HepG2 (cell line): ENCODE results near the gene ALDH4A1. TPM values are rescaled to one million over a fixed set of nuclear protein-coding genes. Genes with fewer than 3 reads are reported as not detected.

ENCODE experiments used
- ATAC-seq: fragments of 200-7000 bp; cut with Tn5 transposase; 3 replicates; pipeline ENCODE4 v1.9.1; 2020; ENCODE audit warnings: mild to moderate bottlenecking, moderate library complexity
- BruUV-seq: library from RNA; stranded (reverse); fragments of 400-500 nt; replicated peaks from 2 replicates; lab custom pipeline; 2021; lab: Mats Ljungman, UMichigan
- CTCF ChIA-PET: fragments of 300-600 bp; formaldehyde crosslinking; extraction: SDS; loops from one replicate; lab custom pipeline; 2021; ENCODE audit warnings: low total read pairs, inconsistent platforms, low intra/inter-chr PET ratio; lab: Yijun Ruan, JAX
- POLR2A ChIA-PET: fragments of 350-600 bp; sonication (Branson Sonifier 250); formaldehyde crosslinking; loops from one replicate; lab custom pipeline; 2020; ENCODE audit warnings: antibody characterized with exemption, inconsistent platforms; lab: Yijun Ruan, JAX
- DNase-seq: peaks from one replicate; pipeline ENCODE4 v3.0.0-alpha.2; 2015; ENCODE audit warnings: low spot score
- FAIRE-seq: peaks from 3 replicates; lab custom pipeline; 2011; peaks lifted over from hg19 to GRCh38; lab: Jason Lieb, UNC
- H2AFZ ChIP-seq: one replicate; pipeline ENCODE4 v1.6.1; 2011; ENCODE audit warnings: low read length, inconsistent platforms
- H3K27ac ChIP-seq: fragments of 300-600 bp; 3 replicates; pipeline ENCODE4 v1.8.0; 2011; ENCODE audit warnings: mixed run types, mild to moderate bottlenecking, mixed read lengths, low read length, inconsistent platforms; ENCODE audit not compliant: insufficient read depth; ENCODE audit errors: extremely low read length
- H3K27me3 ChIP-seq, 2 experiments: fragments of 200-600 bp in 1 of 2; 2 replicates in 1 of 2; 3 replicates in 1 of 2; pipeline versions ENCODE4 v1.6.0 to v1.8.0; 2011; ENCODE audit warnings: low read length in 2 of 2, mild to moderate bottlenecking in 2 of 2, moderate library complexity in 2 of 2, inconsistent platforms in 1 of 2; ENCODE audit not compliant: insufficient read depth in 2 of 2, control insufficient read depth in 1 of 2
- H3K36me3 ChIP-seq, 2 experiments: fragments of 200-600 bp in 1 of 2; replicated peaks in 1 of 2; 2 replicates in 1 of 2; 3 replicates in 1 of 2; pipeline versions ENCODE4 v1.5.1 to v1.8.0; 2011; ENCODE audit warnings: low read length in 2 of 2, inconsistent platforms in 1 of 2; ENCODE audit not compliant: insufficient read depth in 2 of 2, control insufficient read depth in 1 of 2
- H3K4me1 ChIP-seq: 2 replicates; pipeline ENCODE4 v1.5.1; 2012; ENCODE audit warnings: low read length, inconsistent platforms; ENCODE audit not compliant: insufficient read depth
- H3K4me2 ChIP-seq: 2 replicates; pipeline ENCODE4 v1.6.0; 2011; ENCODE audit warnings: low read depth, low read length, inconsistent platforms
- H3K4me3 ChIP-seq, 3 experiments: fragments of 200-600 bp in 1 of 3; sonication (generic), shearing (Covaris generic) in 1 of 3; replicated peaks in 1 of 3; 2 replicates each; pipeline ENCODE4 v1.5.1; 2011 to 2016; ENCODE audit warnings: low read length in 3 of 3, inconsistent platforms in 2 of 3, low read depth in 2 of 3, mild to moderate bottlenecking in 2 of 3, control low read depth in 1 of 3, mixed read lengths in 1 of 3; ENCODE audit not compliant: insufficient read depth in 1 of 3
- H3K79me2 ChIP-seq: one replicate; pipeline ENCODE4 v1.6.1; 2011; ENCODE audit warnings: low read length, inconsistent platforms; ENCODE audit not compliant: insufficient read depth
- H3K9ac ChIP-seq: 2 replicates; pipeline ENCODE4 v1.6.0; 2011; ENCODE audit warnings: mild to moderate bottlenecking, low read depth, low read length, inconsistent platforms; ENCODE audit not compliant: insufficient read depth
- H3K9me3 ChIP-seq: 2 replicates; pipeline ENCODE4 v1.5.1; 2012; ENCODE audit warnings: mild to moderate bottlenecking, low read length
- H4K20me1 ChIP-seq: 2 replicates; pipeline ENCODE4 v1.6.0; 2011; ENCODE audit warnings: inconsistent platforms, mild to moderate bottlenecking, low read length, moderate library complexity; ENCODE audit not compliant: insufficient read depth
- CREM ChIP-seq, 2 experiments: sonication (generic) in 1 of 2; formaldehyde crosslinking in 1 of 2; IDR thresholded peaks; 2 replicates each; pipeline versions ENCODE4 v1.4.0 to v1.6.1; 2016 to 2020; ENCODE audit warnings: antibody characterized with exemption in 1 of 2, mild to moderate bottlenecking in 1 of 2, missing genetic modification reagents in 1 of 2
- MAFF ChIP-seq: IDR thresholded peaks from 2 replicates; pipeline ENCODE4 v1.6.1; 2011; ENCODE audit warnings: low read depth, low read length, improper control_type of control experiment
- MYNN ChIP-seq: sonication (generic); formaldehyde crosslinking; IDR thresholded peaks from 2 replicates; pipeline ENCODE4 v1.4.0; 2020; ENCODE audit warnings: mild to moderate bottlenecking, low read depth, missing genetic modification reagents
- NFRKB ChIP-seq: fragments of 450-650 bp; IDR thresholded peaks from 2 replicates; pipeline ENCODE4 v1.6.1; 2017
- POLR2A ChIP-seq, 2 experiments: IDR thresholded peaks; 2 replicates each; pipeline ENCODE4 v1.6.1; 2011; ENCODE audit warnings: low read depth in 2 of 2, low read length in 2 of 2, mild to moderate bottlenecking in 1 of 2, moderate library complexity in 1 of 2; ENCODE audit not compliant: insufficient read depth in 1 of 2
- ZNF629 ChIP-seq: sonication (generic); formaldehyde crosslinking; conservative IDR thresholded peaks from 2 replicates; pipeline ENCODE4 v1.5.0; 2020; ENCODE audit warnings: missing genetic modification reagents
- ZNF788 ChIP-seq: sonication (generic); formaldehyde crosslinking; IDR thresholded peaks from 2 replicates; pipeline ENCODE4 v1.5.0; 2020; ENCODE audit warnings: mild to moderate bottlenecking, missing genetic modification reagents, borderline replicate concordance
- WGBS: methylation state at CpG from one replicate; pipeline ENCODE4 v1.1.6; 2017; ENCODE audit warnings: low lambda C conversion rate; 5-methylcytosine and 5-hydroxymethylcytosine counted together
- in situ Hi-C: cut with HindIII; loops from 2 replicates; pipeline ENCODE4 v1.10.0; 2017; ENCODE audit warnings: low pct_unique_long_range_greater_than_20kb; ENCODE audit not compliant: extremely low pct_ligation_motif_present
- intact Hi-C: fragments of 100-400 bp; cut with micrococcal nuclease; formaldehyde crosslinking; loops from one replicate; pipeline ENCODE4 v1.10.0; 2022; ENCODE audit not compliant: unreplicated experiment
- polyA plus RNA-seq, 8 experiments: library from polyadenylated mRNA; depleted of rRNA in 3 of 8; stranded (reverse) in 7 of 8; unstranded in 1 of 8; fragments of >200 nt; fragmentation: Illumina TruSeq in 4 of 8; extraction: Trizol in 4 of 8; gene quantifications; 2 replicates each; pipeline versions ENCODE4 v1.2.1 to v1.2.3, GENCODE V29; 2011 to 2016; ENCODE audit warnings: low read depth in 4 of 8, missing spikeins in 1 of 8, mixed read lengths in 1 of 8; ENCODE audit not compliant: insufficient read depth in 1 of 8
- total RNA-seq, 5 experiments: library from RNA; depleted of rRNA; stranded (reverse); fragments of >200 nt; fragmentation: Illumina TruSeq; extraction: Trizol; gene quantifications; 2 replicates each; pipeline ENCODE4 v1.2.3, GENCODE V29; 2016; ENCODE audit warnings: low read depth in 1 of 5

The ALDH4A1 gene
- total and polyA plus RNA-seq, 2 of the 13 experiments (the other 11 are each of a cell fraction or from before 2014, with no cell fraction given) = 76.4 to 240 TPM

- no peak overlapping the region for H3K27ac ChIP-seq
- no peaks in the 10 kb centered on the region for H3K9me3 ChIP-seq
- no peaks in the 10 kb centered on the region for H3K4me1 ChIP-seq
- no peaks in the 10 kb centered on the region for H3K79me2 ChIP-seq
- FAIRE-seq = no peak
- H3K36me3 ChIP-seq = peaks cover 28 to 69% of the 10 kb centered on the region in 2 experiments
- no peak for DNase-seq
- H3K27me3 ChIP-seq = no peaks in the 10 kb centered on the region
- H2AFZ ChIP-seq = no peak overlapping the region
- TF ChIP-seq ZNF788 = no peak
- TF ChIP-seq POLR2A (IDR thresholded peaks at IDR 0.05; ENCODE audit: insufficient read depth in 1 of 2, low read depth in 2 of 2, low read length in 2 of 2) = 0 out of 4 replicates have a peak, but pooled peaks of 1 of the 2 experiments have one; percentile 18
- intact Hi-C loops = no loop called here
- ATAC-seq = no peak
- no TSS peak for BruUV-seq
- POLR2A ChIA-PET = no interaction called here
- in situ Hi-C loops = no loop called here
- WGBS = 96% methylated on average over 8 of the region's 8 CpGs
- no peak overlapping the region for H3K4me2 ChIP-seq
- H3K4me3 ChIP-seq = no peak overlapping the region
- CTCF ChIA-PET = interaction anchor here (1.2 kb wide), 1 partner anchor 32 kb away, joined by 3 read pairs; no protein-coding TSS in a partner anchor
- H4K20me1 ChIP-seq = peaks cover 30% of the 10 kb centered on the region
- H3K9ac ChIP-seq = no peak overlapping the region
Measured at GRCh38 chr1:18874600-18874999, 27.8 kb downstream of the ALDH4A1 start.

- no peaks in the 10 kb centered on the region for H3K79me2 ChIP-seq
- no peaks in the 10 kb centered on the region for H3K9me3 ChIP-seq
- H3K27ac ChIP-seq = no peak overlapping the region
- peaks cover 30% of the 10 kb centered on the region for H4K20me1 ChIP-seq
- no peak overlapping the region for H3K9ac ChIP-seq
- H3K4me3 ChIP-seq = no peak overlapping the region
- TF ChIP-seq MYNN (CRISPR knock-in tag) (no peak), NFRKB (no peak), CREM (IDR thresholded peaks at IDR 0.05) (no peak), CREM (CRISPR knock-in tag; IDR thresholded peaks at IDR 0.05) (no peak), MAFF (no peak), ZNF629 (CRISPR knock-in tag) (peak; percentile 61)
- TF ChIP-seq, all 625 proteins: peak for 1
- no peak for DNase-seq
- H3K4me2 ChIP-seq = no peak overlapping the region
- in situ Hi-C loops (no loop called here), intact Hi-C loops (no loop called here)
- H3K4me1 ChIP-seq = no peaks in the 10 kb centered on the region
- ChIA-PET CTCF (no interaction called here), POLR2A (no interaction called here)
- H3K27me3 ChIP-seq = no peaks in the 10 kb centered on the region
- FAIRE-seq = no peak
- H2AFZ ChIP-seq = no peak overlapping the region
- 94% methylated on average over 3 of the region's 6 CpGs for WGBS
- BruUV-seq = no TSS peak
- H3K36me3 ChIP-seq = peaks cover 25 to 64% of the 10 kb centered on the region in 2 experiments
- no peak for ATAC-seq
Measured at GRCh38 chr1:18874036-18874435, 28.3 kb downstream of the ALDH4A1 start.
